HUDEP-2 (cell line): ENCODE measurements around the gene NPPB.

Experiments
- DNase-seq, 76 experiments: peaks; one replicate each; lab custom pipeline; 2025; ENCODE audit not compliant: unreplicated experiment in 76 of 76; lab: John Stamatoyannopoulos, UW

Gene NPPB

DNA sequence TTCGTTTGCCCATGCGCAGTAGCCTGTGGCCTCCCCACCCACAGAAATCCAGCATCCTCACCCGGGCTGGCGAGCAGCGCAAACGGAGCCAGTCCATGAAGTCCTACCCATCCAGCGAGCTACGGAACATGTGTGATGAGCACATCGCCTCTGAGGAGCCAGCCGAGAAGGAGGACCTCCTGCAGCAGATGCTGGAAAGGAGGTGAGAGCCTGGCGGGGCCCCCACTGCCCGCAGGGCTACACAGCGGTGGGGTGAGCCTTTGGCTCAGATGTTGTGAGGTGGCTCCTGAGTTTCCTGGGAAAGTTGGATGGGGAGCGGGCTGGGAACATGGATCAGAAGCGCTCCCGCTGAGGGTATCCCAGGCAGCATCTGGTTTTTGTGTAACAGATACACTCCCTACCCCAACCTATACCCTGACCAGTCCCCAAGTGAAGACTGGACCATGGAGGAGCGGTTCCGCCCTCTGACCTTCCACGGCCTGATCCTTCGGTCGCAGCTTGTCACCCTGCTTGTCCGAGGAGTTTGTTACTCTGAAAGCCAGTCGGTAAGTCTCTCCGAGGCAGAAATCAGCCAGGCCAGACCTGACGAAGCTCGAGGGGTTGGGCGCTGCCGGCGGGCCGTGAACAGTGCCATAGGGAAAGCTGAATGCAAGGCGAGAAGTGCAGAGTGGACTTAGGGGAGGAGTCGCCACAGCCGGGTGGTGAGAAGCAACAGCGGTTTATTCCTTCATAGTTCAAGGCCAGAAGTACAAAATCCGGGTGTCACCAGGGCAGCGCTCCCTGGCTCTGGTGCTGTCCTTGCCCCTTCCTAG is 21.6 kb downstream of the NPPB start:
- no peak for DNase-seq

GRCh38 chr1:11835441-11836225 is 23.1 kb downstream of the NPPB start:
- DNase-seq, result no peak

DNA sequence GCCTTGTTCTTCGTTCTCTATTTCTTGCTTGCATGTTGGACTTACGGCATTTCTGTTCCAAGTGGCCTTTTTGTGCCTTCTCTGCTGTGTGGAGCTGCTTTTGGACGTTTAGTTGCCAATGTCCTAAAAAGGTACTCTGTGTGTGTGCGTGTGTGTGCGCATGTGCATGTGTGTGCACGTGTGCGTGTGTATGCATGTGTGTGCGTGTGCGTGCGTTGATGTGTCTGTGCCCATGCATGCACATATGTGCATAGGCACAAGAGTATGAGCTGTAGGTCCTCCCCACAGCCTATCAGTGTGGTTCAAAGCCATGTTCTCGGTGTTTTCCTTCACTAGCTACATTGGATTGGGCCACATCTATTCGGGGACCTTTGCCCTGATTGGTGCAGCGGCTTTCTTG is 24.8 kb downstream of the NPPB start:
- DNase-seq, result no peak

DNA sequence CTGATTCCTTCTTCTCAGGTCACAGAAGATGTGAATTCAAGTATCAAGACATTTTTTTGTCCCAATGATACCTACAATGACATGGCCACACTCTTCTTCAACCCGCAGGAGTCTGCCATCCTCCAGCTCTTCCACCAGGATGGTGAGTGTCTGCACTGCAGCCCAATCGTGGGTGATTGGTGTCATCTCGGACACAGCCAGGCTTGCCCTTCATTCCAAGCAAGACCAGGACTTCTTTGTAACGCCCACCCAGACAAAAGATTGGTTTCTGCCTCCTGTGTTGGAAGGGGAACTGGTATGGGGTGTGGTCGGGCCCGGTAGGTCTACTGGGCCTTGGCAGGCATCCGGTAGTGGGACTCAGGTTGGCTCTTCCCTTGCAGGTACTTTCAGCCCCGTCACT is 25.2 kb downstream of the NPPB start:
- DNase-seq, result no peak

DNA sequence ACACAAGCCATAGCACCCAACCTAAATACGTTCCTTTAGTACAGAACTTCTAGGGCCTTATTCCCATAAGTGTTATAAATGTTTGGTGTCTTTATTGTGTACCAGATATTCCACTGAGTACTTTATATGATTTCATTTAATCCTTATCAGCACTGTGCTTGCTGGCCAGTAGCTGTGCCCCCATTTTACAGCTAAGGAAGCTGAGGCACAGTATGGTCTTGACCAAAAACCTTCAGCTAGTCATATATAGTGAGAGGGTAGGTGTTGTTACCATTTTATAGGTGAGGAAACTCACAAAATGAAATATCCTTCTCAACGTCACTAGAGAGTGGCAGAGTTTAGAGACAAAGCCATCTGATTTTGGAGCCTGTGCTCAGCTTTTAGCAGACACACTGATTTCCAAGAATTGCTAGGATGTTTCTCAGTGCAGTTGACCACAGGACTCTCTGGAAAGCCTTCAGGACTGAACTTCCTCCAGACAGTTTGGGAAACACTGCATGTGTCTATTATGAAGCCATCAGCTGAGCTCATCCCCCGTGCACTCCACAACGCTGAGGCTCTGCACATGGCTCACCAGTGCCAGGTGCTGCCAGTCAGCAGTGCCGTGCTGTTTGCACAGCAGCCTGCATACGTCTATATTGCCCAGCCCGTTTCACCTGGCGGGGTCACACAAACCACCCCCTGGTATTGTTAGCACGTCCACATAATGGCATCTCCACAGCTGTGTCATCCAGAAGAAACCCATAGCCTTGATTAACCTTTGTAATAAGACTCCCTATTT is 26.6 kb downstream of the NPPB start:
- no peak for DNase-seq

DNA sequence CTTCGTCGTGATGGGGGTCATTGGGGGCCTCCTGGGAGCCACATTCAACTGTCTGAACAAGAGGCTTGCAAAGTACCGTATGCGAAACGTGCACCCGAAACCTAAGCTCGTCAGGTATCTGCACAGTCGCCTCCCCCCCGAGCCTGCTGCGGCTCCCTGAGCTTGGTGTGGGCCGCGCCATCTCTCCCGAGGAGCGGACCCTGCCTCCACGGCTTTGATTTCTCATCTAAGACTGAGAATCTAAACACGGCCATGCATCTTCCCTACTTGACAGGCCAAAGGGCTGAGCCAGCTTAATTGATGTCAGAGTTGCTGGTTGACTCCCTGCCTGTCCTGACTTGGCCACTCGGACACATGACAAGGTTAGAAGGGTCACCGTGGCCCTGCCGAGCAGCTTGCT is 30.2 kb downstream of the NPPB start:
- DNase-seq, result no peak

GRCh38 chr1:11826946-11827345 is 31.8 kb downstream of the NPPB start:
- no peak for DNase-seq

- no peak for DNase-seq
Observed at GRCh38 chr1:11825131-11825530, 33.6 kb downstream of the NPPB start.

GRCh38 chr1:11823366-11824137 is 35.2 kb downstream of the NPPB start:
- DNase-seq, result no peak

DNA sequence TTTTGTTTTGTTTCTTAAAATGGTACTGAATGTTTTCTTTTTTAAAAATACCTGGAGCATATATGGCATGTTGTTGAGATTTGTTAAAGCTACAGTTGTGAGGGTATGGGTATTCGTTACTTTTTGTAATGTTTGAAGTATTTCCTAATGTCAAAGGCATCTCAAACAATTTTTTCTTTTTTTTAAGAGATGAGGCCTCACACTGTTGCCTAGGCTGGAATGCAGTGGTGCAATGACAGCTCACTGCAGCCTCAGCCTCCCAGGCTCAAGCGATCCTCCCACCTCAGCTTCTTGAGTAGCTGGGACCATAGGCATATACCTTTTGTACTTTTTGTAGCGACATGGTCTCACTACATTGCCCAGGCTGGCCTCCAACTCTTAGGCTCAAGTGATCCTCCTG is 36.7 kb downstream of the NPPB start:
- no peak for DNase-seq

DNA sequence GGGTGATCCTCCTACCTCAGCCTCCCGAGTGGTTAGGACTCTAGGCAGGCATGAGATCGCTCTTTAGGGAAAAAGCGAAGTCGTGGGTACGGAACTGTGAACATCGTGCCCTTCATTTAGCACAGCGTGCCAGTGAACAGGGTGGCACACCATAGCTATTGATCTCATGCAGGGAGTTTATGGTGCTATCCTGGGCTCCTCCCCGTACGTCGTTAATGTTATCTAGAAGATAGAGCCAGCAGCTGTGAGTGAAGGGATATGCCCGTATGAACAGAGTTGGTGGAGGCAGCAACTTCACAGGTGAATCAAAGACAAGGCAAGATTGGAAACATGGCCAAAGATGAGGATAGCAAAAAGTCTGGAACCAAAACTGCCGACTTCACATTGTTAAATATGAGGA is 41.6 kb downstream of the NPPB start:
- no peak for DNase-seq

DNA sequence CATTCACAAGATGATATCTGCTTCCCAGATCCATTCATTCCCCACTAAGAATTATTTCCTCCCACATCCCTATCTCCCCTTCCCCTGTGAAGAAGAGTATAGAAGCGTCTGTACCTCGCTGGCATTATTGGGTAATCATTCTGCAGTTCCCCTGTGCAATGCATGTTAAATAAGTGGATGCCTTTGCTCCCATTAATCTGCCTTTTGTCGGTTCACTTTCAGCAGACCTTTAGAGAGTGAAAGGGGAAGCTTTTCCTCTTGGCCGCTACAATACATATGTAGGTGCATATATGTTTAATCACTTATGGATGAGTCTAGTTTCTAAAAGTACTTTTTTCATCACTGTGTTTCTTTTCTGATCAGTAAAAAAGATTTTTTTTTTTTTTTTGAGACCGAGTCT is 45.7 kb downstream of the NPPB start:
- no peak for DNase-seq
